RWPE2 (cell line): ENCODE data around the gene RTL9.
"Not testable (repeated sequence)": the region's sequence is repeated elsewhere in the genome, so short reads cannot be mapped to it uniquely, and the experiment has no call there.

Source experiments
- ATAC-seq: fragments of 200-7000 bp; cut with Tn5 transposase; 3 replicates; pipeline ENCODE4 v1.9.1; 2021; ENCODE audit warnings: low read depth
- DNase-seq: peaks from one replicate; pipeline ENCODE4 v3.0.0-alpha.2; 2020; ENCODE audit warnings: low spot score
- H3K27ac ChIP-seq: fragments of 450-650 bp; 2 replicates; pipeline ENCODE4 v1.5.1; 2017; ENCODE audit warnings: mild to moderate bottlenecking; ENCODE audit not compliant: poor library complexity, severe bottlenecking
- H3K27me3 ChIP-seq: fragments of 250-450 bp; sonication (Bioruptor Pico); 2 replicates; pipeline ENCODE4 v1.5.1; 2021; ENCODE audit warnings: mild to moderate bottlenecking, moderate library complexity; ENCODE audit not compliant: insufficient read depth, poor library complexity, severe bottlenecking
- H3K36me3 ChIP-seq: fragments of 250-450 bp; sonication (Bioruptor Pico); 2 replicates; pipeline ENCODE4 v1.5.1; 2020; ENCODE audit warnings: low read depth, mild to moderate bottlenecking, moderate library complexity
- H3K4me1 ChIP-seq: fragments of 250-450 bp; sonication (Bioruptor Pico); 2 replicates; pipeline ENCODE4 v1.5.1; 2021; ENCODE audit warnings: mild to moderate bottlenecking, moderate library complexity; ENCODE audit not compliant: insufficient read depth, poor library complexity, severe bottlenecking
- H3K4me3 ChIP-seq: fragments of 250-450 bp; sonication (Bioruptor Pico); 2 replicates; pipeline ENCODE4 v1.5.1; 2021; ENCODE audit warnings: mild to moderate bottlenecking, moderate library complexity; ENCODE audit not compliant: severe bottlenecking
- H3K9me3 ChIP-seq: fragments of 250-450 bp; sonication (Bioruptor Pico); 2 replicates; pipeline ENCODE4 v1.5.1; 2021; ENCODE audit warnings: mild to moderate bottlenecking, moderate library complexity; ENCODE audit not compliant: severe bottlenecking
- TF ChIP-seq, protein P1 (sequence below): fragments of 450-650 bp; IDR thresholded peaks from one replicate; pipeline ENCODE4 v1.5.1; 2017; ENCODE audit warnings: mild to moderate bottlenecking, moderate library complexity; ENCODE audit not compliant: poor library complexity, severe bottlenecking

The RTL9 gene

DNA sequence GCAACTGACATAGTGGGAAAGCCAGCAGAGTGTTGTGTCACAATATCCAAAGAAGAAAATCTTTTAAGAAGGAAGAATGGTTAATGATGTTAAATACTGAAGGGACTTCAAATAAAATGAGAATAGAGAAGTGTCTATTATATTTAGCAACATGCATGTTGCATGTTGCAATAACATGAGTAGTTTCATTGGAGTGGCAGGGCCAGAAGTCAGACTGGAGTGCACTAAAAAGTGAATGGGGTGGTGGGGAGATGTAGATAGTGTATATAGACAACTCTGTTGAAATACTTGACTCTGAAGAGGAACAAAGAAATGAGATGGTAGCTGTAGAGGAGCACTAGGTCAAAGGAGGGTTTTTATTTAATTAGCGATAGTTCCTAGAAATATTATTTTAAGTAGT, 31.3 kb upstream of the RTL9 start:
- H3K9me3 ChIP-seq = no peaks in the 10 kb centered on the region
- ATAC-seq = no peak
- H3K4me3 ChIP-seq = no peak overlapping the region
- no peak overlapping the region for H3K27ac ChIP-seq
- TF ChIP-seq, protein P1, sequence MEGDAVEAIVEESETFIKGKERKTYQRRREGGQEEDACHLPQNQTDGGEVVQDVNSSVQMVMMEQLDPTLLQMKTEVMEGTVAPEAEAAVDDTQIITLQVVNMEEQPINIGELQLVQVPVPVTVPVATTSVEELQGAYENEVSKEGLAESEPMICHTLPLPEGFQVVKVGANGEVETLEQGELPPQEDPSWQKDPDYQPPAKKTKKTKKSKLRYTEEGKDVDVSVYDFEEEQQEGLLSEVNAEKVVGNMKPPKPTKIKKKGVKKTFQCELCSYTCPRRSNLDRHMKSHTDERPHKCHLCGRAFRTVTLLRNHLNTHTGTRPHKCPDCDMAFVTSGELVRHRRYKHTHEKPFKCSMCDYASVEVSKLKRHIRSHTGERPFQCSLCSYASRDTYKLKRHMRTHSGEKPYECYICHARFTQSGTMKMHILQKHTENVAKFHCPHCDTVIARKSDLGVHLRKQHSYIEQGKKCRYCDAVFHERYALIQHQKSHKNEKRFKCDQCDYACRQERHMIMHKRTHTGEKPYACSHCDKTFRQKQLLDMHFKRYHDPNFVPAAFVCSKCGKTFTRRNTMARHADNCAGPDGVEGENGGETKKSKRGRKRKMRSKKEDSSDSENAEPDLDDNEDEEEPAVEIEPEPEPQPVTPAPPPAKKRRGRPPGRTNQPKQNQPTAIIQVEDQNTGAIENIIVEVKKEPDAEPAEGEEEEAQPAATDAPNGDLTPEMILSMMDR = no peak
- no peaks in the 10 kb centered on the region for H3K27me3 ChIP-seq
- no peaks in the 10 kb centered on the region for H3K36me3 ChIP-seq
- H3K4me1 ChIP-seq = no peaks in the 10 kb centered on the region
- DNase-seq = no peak

- not testable (repeated sequence) for H3K4me3 ChIP-seq, H3K36me3 ChIP-seq, H3K4me1 ChIP-seq, DNase-seq, H3K9me3 ChIP-seq, ATAC-seq, H3K27ac ChIP-seq, H3K27me3 ChIP-seq
Observed at GRCh38 chrX:110328613-110329012, 30.0 kb upstream of the RTL9 start.

DNA sequence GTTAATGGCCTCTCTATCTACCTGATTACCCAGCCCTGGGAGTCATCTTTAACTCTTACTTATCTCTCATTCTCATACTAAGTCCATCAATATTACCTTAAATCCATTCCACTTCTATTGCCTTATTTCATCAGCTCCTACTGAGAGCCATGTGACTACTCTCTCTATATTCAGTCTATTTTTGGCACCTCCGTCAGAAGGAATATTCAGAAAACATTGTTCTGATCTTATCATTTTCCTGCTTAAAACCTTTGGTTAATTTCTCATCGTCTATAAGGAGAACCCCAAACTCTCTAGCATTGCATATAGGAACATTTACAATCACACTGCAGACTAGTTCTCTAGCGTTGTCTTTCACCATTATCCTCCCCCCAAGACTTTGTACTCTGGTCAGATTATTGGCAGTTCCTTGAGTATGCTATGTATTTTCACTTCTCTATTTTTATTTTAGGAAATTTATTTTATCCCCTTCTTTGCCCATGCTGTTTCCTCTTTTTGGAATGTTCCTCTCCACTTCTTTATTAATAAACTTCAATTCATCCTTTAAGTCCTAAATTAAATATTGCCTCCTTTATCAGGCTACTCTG, 27.1 kb upstream of the RTL9 start:
- no peak for ATAC-seq
- Histone ChIP-seq H3K9me3 (no peaks in the 10 kb centered on the region), H3K36me3 (no peaks in the 10 kb centered on the region), H3K4me1 (no peaks in the 10 kb centered on the region), H3K27ac (no peak overlapping the region), H3K4me3 (no peak overlapping the region), H3K27me3 (no peaks in the 10 kb centered on the region)
- TF ChIP-seq, protein P1 = no peak
- DNase-seq = no peak

DNA sequence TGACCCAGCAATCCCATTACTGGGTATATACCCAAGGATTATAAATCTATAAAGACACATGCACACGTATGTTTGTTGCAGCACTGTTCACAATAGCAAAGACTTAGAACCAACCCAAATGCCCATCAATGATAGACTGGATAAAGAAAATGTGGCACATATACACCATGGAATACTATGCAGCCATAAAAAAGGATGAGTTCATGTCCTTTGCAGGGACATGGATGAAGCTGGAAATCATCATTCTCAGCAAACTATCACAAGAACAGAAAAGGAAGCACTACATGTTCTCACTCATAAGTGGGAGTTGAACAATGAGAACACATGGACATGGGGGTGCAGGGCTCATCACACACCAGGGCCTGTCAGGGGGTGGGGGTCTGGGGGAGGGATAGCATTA, 25.2 kb upstream of the RTL9 start:
- H3K27me3 ChIP-seq, H3K27ac ChIP-seq, ATAC-seq, DNase-seq, H3K4me3 ChIP-seq, H3K36me3 ChIP-seq, H3K9me3 ChIP-seq, H3K4me1 ChIP-seq: not testable (repeated sequence)

DNA sequence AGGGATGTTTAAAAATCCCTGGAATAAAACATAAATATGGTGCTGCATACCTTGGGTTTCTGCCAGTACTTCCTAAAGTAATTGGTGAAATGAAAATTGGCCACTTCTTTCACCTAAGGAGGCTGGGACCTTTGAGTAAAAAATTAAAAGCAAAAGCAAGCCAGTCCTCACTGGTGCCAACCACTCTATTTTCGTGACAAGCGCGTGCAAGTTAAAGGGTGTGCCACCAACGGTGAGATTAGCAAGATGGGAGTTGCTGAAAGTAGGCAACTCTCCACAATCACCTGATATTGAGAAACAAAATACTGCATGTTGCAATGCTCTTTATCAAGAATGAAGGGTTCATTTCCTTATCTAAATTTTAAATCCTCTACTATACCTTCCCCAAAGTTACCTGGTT, 19.7 kb upstream of the RTL9 start:
- no peak for DNase-seq
- Histone ChIP-seq H3K27ac (no peak overlapping the region), H3K9me3 (no peaks in the 10 kb centered on the region), H3K27me3 (no peaks in the 10 kb centered on the region), H3K36me3 (no peaks in the 10 kb centered on the region), H3K4me3 (no peak overlapping the region), H3K4me1 (peaks cover 11% of the 10 kb centered on the region)
- ATAC-seq = no peak
- TF ChIP-seq, protein P1 = no peak

- no peaks in the 10 kb centered on the region for H3K36me3 ChIP-seq
- H3K4me1 ChIP-seq = peaks cover 11% of the 10 kb centered on the region
- TF ChIP-seq, protein P1 = no peak
- H3K4me3 ChIP-seq = no peak overlapping the region
- H3K27ac ChIP-seq = peak overlapping the region; percentile 8
- DNase-seq (no peak), ATAC-seq (peak; percentile 88)
- no peaks in the 10 kb centered on the region for H3K9me3 ChIP-seq
- no peaks in the 10 kb centered on the region for H3K27me3 ChIP-seq
Observed at GRCh38 chrX:110341189-110342035, 17.2 kb upstream of the RTL9 start.
